ENCODE measurements around the gene ICE2. TPM values are rescaled to one million over a fixed set of nuclear protein-coding genes. Genes with fewer than 3 reads are reported as not detected.

ICE2 gene
- total RNA-seq, 1 experiment from 2014 or later: 42.3 TPM

- no peaks in the 10 kb centered on the region for H3K36me3 ChIP-seq (ENCODE audit: control insufficient read depth, insufficient read depth, low read length)
- H3K4me1 Mint-ChIP-seq (ENCODE audit: low read depth, unreplicated experiment): no peaks in the 10 kb centered on the region
- TF ChIP-seq CTCF (IDR thresholded peaks at IDR 0.05; ENCODE audit: insufficient read depth in 1 of 2, low read depth in 1 of 2, low read length in 1 of 2, severe bottlenecking in 1 of 2, unreplicated experiment in 1 of 2): no peak
- no peaks in the 10 kb centered on the region for H3K9me3 Mint-ChIP-seq (ENCODE audit: unreplicated experiment)
- intact Hi-C loops (cut with micrococcal nuclease; ENCODE audit: unreplicated experiment): no loop called here
- CTCF ChIA-PET: interaction anchor here (0.6 kb wide), 1 partner anchor 154 kb away, joined by 3 read pairs; no protein-coding TSS in a partner anchor
- no peak overlapping the region for H3K4me3 Mint-ChIP-seq (ENCODE audit: unreplicated experiment)
- H3K9me3 ChIP-seq: no peaks in the 10 kb centered on the region
- H3K36me3 Mint-ChIP-seq (ENCODE audit: insufficient read depth, unreplicated experiment): peaks cover 6% of the 10 kb centered on the region
- H3K27ac Mint-ChIP-seq (ENCODE audit: unreplicated experiment): no peak overlapping the region
- no TSS peak for BruUV-seq (replicated peaks)
- DNase-seq: no peak
- H3K27me3 Mint-ChIP-seq (ENCODE audit: insufficient read depth, unreplicated experiment): no peaks in the 10 kb centered on the region
- POLR2A ChIA-PET: no interaction called here
- H3K27me3 ChIP-seq (replicated peaks; ENCODE audit: control insufficient read depth, insufficient read depth, low read length): no peaks in the 10 kb centered on the region
- no peak overlapping the region for H3K4me3 ChIP-seq (ENCODE audit: low read depth, low read length)
- no peaks in the 10 kb centered on the region for H3K4me1 ChIP-seq
Observed at GRCh38 chr15:60438646-60439045, 40.3 kb downstream of the ICE2 start.

- Mint-ChIP-seq H3K36me3 (ENCODE audit: insufficient read depth, unreplicated experiment) (peaks cover 12% of the 10 kb centered on the region), H3K4me3 (ENCODE audit: unreplicated experiment) (no peak overlapping the region), H3K27me3 (ENCODE audit: insufficient read depth, unreplicated experiment) (no peaks in the 10 kb centered on the region), H3K27ac (ENCODE audit: unreplicated experiment) (no peak overlapping the region), H3K4me1 (ENCODE audit: low read depth, unreplicated experiment) (peaks cover 4% of the 10 kb centered on the region), H3K9me3 (ENCODE audit: unreplicated experiment) (no peaks in the 10 kb centered on the region)
- no peak for DNase-seq
- intact Hi-C loops (cut with micrococcal nuclease; ENCODE audit: unreplicated experiment): no loop called here
- no peak overlapping the region for H3K4me3 ChIP-seq (ENCODE audit: low read depth, low read length)
- no peak for TF ChIP-seq CTCF (IDR thresholded peaks at IDR 0.05; ENCODE audit: insufficient read depth in 1 of 2, low read depth in 1 of 2, low read length in 1 of 2, severe bottlenecking in 1 of 2, unreplicated experiment in 1 of 2)
- H3K27me3 ChIP-seq (replicated peaks; ENCODE audit: control insufficient read depth, insufficient read depth, low read length): no peaks in the 10 kb centered on the region
- H3K4me1 ChIP-seq: 0 out of 2 replicates have a peak, but pooled peaks cover under 1% of the 10 kb centered on the region
- no TSS peak for BruUV-seq (replicated peaks)
- POLR2A ChIA-PET: no interaction called here
- no peaks in the 10 kb centered on the region for H3K9me3 ChIP-seq
- no peaks in the 10 kb centered on the region for H3K36me3 ChIP-seq (ENCODE audit: control insufficient read depth, insufficient read depth, low read length)
- CTCF ChIA-PET: no interaction called here
Observed at GRCh38 chr15:60428935-60429334, 50.0 kb downstream of the ICE2 start.

GRCh38 chr15:60426870-60427508, 52.0 kb downstream of the ICE2 start:
- Mint-ChIP-seq H3K4me3 (ENCODE audit: unreplicated experiment) (no peak overlapping the region), H3K27me3 (ENCODE audit: insufficient read depth, unreplicated experiment) (no peaks in the 10 kb centered on the region), H3K36me3 (ENCODE audit: insufficient read depth, unreplicated experiment) (peaks cover 11% of the 10 kb centered on the region), H3K27ac (ENCODE audit: unreplicated experiment) (no peak overlapping the region), H3K4me1 (ENCODE audit: low read depth, unreplicated experiment) (peaks cover 8% of the 10 kb centered on the region), H3K9me3 (ENCODE audit: unreplicated experiment) (no peaks in the 10 kb centered on the region)
- ChIA-PET CTCF (no interaction called here), POLR2A (no interaction called here)
- H3K9me3 ChIP-seq: no peaks in the 10 kb centered on the region
- TF ChIP-seq CTCF (IDR thresholded peaks at IDR 0.05; ENCODE audit: insufficient read depth in 1 of 2, low read depth in 1 of 2, low read length in 1 of 2, severe bottlenecking in 1 of 2, unreplicated experiment in 1 of 2): no peak
- no peak overlapping the region for H3K4me3 ChIP-seq (ENCODE audit: low read depth, low read length)
- intact Hi-C loops (cut with micrococcal nuclease; ENCODE audit: unreplicated experiment): no loop called here
- DNase-seq: no peak
- no peaks in the 10 kb centered on the region for H3K36me3 ChIP-seq (ENCODE audit: control insufficient read depth, insufficient read depth, low read length)
- no TSS peak for BruUV-seq (replicated peaks)
- H3K4me1 ChIP-seq: 0 out of 2 replicates have a peak, but pooled peaks cover 8% of the 10 kb centered on the region
- no peaks in the 10 kb centered on the region for H3K27me3 ChIP-seq (replicated peaks; ENCODE audit: control insufficient read depth, insufficient read depth, low read length)
